GM19463 (cell line): Measurements from ENCODE around the gene CLEC11A.
"Not testable (repeated sequence)": the region's sequence is repeated elsewhere in the genome, so short reads cannot be mapped to it uniquely, and the experiment has no call there.

Experiments
- ATAC-seq: cut with Tn5 transposase; IDR thresholded peaks from one replicate; pipeline ENCODE4 v1.9.1; 2021; ENCODE audit warnings: mild to moderate bottlenecking, moderate library complexity; ENCODE audit not compliant: unreplicated experiment

Gene CLEC11A

DNA sequence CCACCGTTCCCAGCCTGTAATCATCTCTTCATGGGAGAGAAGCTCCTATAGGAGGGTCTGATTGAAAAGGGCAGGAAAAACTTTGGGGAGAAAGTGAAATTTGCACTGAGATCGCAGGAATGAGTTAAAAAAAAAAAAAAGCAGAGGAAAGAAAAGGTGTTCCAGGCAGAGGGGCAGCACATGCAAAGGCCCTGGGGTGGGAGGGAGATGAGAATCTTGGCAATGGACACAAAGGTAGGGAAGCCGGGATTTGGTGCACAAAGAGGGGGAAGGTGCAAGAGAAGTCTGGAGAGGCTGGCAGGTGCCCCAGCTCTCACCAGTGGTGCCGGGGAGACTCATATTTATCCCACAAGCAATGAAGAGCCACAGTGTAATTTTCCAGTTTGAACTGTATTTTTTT lies 30.7 kb downstream of the CLEC11A start:
- ATAC-seq = no peak

DNA sequence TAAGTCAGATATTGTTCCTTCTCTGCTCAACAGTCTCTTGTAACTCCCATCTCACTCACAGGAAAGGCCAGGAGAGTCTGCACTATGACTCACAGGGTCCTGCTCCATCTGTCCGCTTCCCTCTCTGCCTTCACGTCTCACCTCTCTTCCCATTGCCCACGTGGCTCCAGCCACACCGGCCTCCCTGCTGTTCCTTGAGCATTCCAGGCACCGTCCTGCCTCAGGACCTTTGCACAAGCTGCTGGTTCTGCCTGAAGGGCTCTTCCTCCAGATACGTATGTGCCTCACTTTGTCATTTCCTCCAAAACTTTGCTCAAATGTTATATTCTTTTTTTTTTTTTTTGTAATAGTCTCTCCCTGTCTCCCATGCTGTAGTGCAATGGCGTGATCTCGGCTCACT lies 33.1 kb downstream of the CLEC11A start:
- not testable (repeated sequence) for ATAC-seq

DNA sequence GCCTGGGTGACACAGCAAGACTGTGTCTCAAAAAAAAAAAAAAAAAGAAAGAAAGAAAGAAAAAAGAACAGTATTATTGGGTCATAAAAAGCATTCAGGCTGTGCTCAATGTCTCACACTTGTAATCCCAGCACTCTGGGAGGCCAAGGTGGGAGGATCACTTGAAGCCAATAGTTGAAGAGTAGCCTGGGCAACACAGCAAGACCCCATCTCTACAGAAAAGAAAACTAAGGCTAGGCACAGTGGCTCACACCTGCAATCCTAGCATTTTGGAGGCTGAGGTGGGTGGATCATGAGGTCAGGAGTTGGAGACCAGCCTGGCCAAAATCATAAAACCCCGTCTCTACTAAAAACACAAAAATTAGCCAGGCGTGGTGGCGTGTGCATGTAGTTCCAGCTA lies 34.5 kb downstream of the CLEC11A start:
- ATAC-seq = not testable (repeated sequence)

DNA sequence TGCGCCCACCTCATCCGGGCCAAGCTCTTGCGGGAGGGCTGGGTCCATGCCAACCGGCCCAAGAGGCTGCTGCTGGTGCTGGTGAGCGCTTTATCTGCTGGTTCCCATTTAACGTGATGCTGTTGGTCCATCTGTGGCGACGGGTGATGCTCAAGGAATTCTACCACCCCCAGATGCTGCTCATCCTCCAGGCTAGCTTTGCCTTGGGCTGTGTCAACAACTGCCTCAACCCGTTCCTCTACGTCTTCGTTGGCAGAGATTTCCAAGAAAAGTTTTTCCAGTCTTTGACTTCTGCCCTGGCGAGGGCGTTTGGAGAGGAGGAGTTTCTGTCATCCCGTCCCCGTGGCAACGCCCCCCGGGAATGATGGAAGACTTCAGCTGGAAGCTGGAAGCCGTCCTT lies 35.9 kb downstream of the CLEC11A start:
- not testable (repeated sequence) for ATAC-seq

DNA sequence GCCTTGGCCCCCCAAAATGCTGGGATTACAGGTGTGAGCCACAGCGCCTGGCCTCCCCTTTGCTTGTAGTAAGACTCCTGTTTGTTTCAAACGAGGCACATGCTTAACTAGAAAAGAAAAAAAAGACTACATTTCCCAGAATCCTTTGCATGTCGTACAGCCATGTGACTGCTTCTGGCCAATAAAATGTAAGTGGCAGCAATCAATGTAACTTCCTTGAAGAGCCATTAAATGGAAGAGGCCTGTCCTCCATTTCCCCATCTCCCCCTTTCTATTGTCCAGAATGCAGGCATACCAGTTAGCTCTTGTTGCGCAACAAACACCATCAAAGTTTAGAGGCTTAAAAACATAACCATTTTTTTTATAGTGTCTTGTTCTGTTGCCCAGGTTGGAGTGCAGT lies 36.7 kb downstream of the CLEC11A start:
- no peak for ATAC-seq

DNA sequence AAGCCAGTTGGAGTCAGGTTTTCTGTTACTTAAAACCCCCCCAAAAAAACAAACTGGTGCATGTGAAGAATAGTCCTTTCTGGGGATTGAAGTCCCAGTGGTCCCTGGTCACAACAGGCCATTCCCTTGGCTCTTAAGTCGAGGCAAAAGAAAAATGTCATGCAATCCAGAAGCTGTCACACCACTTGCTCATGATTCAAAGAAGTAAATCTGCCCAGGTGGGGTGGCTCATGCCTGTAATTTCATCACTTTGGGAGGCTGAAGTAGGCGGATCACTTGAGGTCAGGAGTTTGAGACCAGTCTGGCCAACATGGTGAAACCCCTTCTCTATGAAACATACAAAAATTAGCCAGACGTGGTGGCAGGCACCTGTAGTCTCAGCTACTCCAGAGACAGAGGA lies 38.3 kb downstream of the CLEC11A start:
- ATAC-seq = not testable (repeated sequence)

DNA sequence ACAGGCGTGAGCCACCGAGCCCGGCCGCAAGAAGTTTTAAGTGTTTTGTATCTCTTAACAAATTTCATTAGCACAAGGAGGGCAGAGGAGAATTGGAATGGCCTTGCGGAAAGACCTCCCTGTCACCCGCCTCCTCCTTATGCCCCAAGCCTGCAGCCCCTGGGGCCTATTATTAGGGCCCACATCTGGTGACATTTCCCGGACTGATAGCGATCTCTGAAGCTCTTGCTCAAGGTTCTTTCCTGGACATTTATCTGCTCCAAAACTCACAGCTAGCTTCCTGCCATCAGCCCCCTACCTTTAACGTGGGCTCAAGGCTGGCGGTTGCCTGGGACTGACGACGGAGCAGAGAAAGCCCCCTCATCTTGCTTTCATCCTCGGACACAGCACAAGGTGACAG lies 40.4 kb downstream of the CLEC11A start:
- ATAC-seq = not testable (repeated sequence)

DNA sequence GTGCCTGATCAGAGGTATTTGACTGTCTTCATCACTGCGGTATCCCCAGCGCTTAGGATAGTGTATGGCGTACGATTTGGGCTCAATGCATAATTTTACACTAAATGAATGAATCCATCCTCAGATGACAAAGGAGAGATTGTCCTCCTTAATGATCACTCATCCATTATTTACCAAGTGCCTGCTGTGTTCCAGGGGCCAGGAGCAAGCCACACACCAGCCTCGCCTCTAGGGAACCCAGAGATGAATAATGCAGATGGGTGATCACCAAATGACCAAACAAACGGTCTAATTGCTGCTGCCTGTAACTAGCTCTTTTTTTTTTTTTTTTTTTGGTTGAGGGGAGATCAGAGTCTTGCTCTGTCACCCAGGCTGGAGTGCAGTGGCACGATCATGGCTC lies 41.2 kb downstream of the CLEC11A start:
- ATAC-seq = no peak

DNA sequence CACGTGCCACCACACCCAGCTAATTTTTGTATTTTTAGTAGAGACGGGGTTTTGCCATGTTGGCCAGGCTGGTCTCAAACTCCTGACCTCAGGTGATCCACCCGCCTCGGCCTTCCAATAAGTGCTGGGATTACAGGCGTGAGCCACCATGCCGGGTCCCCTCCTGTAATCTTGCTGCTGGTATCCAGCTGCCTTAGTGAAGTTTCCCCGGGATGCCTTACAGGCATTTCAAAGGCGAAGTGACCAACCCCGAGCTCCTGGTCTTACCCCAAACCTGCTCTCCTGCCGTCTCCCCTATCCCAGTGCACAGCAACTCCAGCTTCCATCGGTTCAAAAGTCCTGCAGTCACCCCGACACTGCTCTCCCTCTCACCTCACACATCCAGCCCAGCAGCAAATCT lies 43.6 kb downstream of the CLEC11A start:
- not testable (repeated sequence) for ATAC-seq

DNA sequence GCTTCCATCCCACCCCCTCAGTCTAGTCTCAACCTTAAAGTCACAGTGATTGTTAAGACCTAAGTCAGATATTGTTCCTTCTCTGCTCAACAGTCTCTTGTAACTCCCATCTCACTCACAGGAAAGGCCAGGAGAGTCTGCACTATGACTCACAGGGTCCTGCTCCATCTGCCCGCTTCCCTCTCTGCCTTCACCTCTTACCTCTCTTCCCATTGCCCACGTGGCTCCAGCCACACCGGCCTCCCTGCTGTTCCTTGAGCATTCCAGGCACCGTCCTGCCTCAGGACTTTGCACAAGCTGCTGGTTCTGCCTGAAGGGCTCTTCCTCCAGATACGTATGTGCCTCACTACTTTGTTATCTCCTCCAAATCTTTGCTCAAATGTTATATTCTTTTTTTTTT lies 44.1 kb downstream of the CLEC11A start:
- ATAC-seq = not testable (repeated sequence)

DNA sequence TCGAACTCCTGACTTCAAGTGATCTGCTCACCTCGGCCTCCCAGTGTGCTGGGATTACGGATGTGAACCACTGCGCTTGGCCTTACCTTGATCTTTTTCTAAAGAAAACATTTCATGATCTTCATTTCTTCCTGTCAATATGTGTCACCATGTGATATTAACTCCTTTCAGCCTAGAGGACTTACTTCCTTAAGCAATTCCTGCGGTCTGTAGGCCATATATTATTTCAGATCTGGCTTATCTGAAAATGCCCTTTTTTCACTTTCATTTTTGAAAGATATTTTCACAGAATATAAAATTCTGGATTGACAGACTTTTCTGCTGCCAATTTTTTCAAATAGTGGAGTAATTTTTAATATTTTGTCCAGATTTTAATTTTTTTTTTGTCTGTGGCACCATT lies 45.1 kb downstream of the CLEC11A start:
- no peak for ATAC-seq

DNA sequence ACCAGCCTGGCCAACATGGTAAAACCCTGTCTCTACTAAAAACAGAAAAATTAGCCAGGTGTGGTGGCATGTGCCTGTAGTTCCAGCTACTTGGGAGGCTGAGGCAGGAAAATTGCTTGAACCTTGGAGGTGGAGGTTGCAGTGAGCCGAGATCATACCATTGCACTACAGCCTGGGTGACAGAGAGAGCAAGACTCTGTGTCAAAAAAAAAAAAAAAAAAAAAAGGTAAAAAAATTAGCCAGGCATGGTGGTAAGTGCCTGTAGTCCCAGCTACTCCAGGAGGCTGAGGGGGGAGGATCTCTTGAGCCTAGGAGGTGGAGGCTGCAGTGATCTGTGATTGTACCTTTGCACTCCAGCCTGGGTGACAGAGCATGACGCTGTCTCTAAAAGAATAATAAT lies 47.0 kb downstream of the CLEC11A start, which contains the start of gene GPR32:
GPR32 (plus strand) TSS at position 301 of the 400 bp plus-strand sequence. CDS start 137 bp downstream, outside the sequence.
- not testable (repeated sequence) for ATAC-seq

DNA sequence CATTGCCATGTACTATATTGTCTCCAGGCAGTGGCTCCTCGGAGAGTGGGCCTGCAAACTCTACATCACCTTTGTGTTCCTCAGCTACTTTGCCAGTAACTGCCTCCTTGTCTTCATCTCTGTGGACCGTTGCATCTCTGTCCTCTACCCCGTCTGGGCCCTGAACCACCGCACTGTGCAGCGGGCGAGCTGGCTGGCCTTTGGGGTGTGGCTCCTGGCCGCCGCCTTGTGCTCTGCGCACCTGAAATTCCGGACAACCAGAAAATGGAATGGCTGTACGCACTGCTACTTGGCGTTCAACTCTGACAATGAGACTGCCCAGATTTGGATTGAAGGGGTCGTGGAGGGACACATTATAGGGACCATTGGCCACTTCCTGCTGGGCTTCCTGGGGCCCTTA lies 47.7 kb downstream of the CLEC11A start:
- no peak for ATAC-seq

DNA sequence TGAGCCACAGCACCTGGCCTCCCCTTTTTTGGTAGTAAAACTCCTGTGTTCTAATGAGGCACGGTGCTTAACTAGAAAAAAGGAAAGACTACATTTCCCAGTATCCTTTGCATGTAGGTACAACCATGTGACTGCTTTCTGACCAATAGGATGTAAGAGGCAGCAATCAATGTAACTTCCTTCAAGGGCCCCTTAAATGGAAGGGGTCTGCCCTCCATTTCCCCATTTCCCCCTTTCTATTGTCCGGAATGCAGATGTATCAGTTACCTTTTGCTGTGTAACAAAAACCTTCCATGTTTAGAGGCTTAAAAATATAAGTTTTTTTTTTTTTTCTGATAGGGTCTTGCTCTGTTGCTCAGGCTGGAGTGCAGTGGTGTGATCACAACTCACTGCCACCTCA lies 49.3 kb downstream of the CLEC11A start:
- ATAC-seq = no peak

DNA sequence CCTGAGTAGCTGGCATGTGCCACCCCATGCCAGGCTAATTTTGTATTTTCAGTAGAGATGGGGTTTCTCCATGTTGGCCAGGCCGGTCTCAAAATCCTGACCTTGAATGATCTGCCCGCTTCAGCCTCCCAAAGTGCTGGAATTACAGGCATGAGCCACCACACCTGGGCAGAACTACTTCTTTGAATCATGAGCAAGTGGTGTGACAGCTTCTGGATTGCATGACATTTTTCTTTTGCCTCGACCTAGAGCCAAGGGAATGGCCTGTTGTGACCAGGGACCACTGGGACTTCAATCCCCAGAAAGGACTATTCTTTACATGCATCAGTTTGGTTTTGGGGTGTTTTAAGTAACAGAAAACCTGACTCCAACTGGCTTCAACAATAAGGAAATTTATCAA lies 49.7 kb downstream of the CLEC11A start:
- not testable (repeated sequence) for ATAC-seq

DNA sequence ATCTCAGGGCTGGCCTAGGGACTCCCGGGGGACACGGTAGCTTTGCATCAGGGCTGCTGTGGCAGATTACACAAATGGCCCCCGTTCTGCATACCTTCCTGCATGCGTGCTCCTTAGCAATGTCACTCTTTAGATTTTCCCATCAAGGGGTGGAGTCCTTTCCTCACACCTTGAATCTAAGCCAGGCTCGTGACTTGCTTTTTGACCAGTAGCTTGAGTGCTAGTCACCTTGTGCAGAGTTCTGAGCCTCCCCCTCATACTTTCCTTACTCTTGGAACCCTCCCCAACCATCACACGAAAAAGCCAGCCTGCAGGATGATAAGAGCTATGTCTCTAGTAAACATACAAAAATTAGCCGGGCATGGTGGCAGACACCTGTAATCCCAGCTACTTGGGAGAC lies 50.3 kb downstream of the CLEC11A start:
- not testable (repeated sequence) for ATAC-seq
